ENCODE results near the gene CUL3.
"Not testable (repeated sequence)": the region's sequence is repeated elsewhere in the genome, so short reads cannot be mapped to it uniquely, and the experiment has no call there.

CUL3 gene

GRCh38 chr2:224612578-224612977 lies 27.4 kb upstream of the CUL3 start:
- H3K23ac ChIP-seq (ENCODE audit: low read length): no peak overlapping the region
- no peaks in the 10 kb centered on the region for H3K79me2 ChIP-seq (ENCODE audit: control insufficient read depth, insufficient read depth, low read length)
- H3K4ac ChIP-seq (ENCODE audit: low read depth, low read length): no peak overlapping the region
- H3K79me1 ChIP-seq (ENCODE audit: low read length): no peaks in the 10 kb centered on the region
- H3K4me3 ChIP-seq (ENCODE audit: low read length): no peak overlapping the region
- no peak overlapping the region for H4K8ac ChIP-seq (ENCODE audit: low read depth, low read length)
- H3K18ac ChIP-seq (ENCODE audit: low read length): no peak overlapping the region
- H3K27ac ChIP-seq (ENCODE audit: low read depth, low read length): no peak overlapping the region
- no peaks in the 10 kb centered on the region for H3K4me1 ChIP-seq (ENCODE audit: control insufficient read depth, low read depth, low read length)
- H3K9ac ChIP-seq (ENCODE audit: low read length): no peak overlapping the region
- no peak overlapping the region for H4K5ac ChIP-seq (ENCODE audit: low read length)
- H2BK15ac ChIP-seq (replicated peaks; ENCODE audit: low read depth): no peak overlapping the region
- DNase-seq: no peak
- H3K4me2 ChIP-seq (ENCODE audit: low read length): no peak overlapping the region
- no peak overlapping the region for H2BK5ac ChIP-seq (ENCODE audit: low read length)
- no peak overlapping the region for H3K56ac ChIP-seq (ENCODE audit: low read length)
- WGBS (ENCODE audit: extremely low coverage, insufficient coverage, low lambda C conversion rate): no CpG with 5 or more reads among the region's 5 CpGs
- H3K36me3 ChIP-seq (ENCODE audit: control insufficient read depth, insufficient read depth, low read length): no peaks in the 10 kb centered on the region
- H2AK5ac ChIP-seq (ENCODE audit: low read length): no peak overlapping the region
- no peak overlapping the region for H2BK120ac ChIP-seq (ENCODE audit: low read depth, low read length)
- H3K27me3 ChIP-seq (ENCODE audit: insufficient read depth, low read length, poor library complexity): no peaks in the 10 kb centered on the region

GRCh38 chr2:224611938-224612337 lies 26.8 kb upstream of the CUL3 start:
- WGBS (ENCODE audit: extremely low coverage, insufficient coverage, low lambda C conversion rate): no CpG with 5 or more reads among the region's 3 CpGs
- Histone ChIP-seq H3K4me1 (ENCODE audit: control insufficient read depth, low read depth, low read length) (no peaks in the 10 kb centered on the region), H3K4me3 (ENCODE audit: low read length) (no peak overlapping the region), H2BK15ac (replicated peaks; ENCODE audit: low read depth) (no peak overlapping the region), H4K8ac (ENCODE audit: low read depth, low read length) (no peak overlapping the region), H2BK120ac (ENCODE audit: low read depth, low read length) (no peak overlapping the region), H3K79me1 (ENCODE audit: low read length) (no peaks in the 10 kb centered on the region), H3K79me2 (ENCODE audit: control insufficient read depth, insufficient read depth, low read length) (no peaks in the 10 kb centered on the region), H3K27me3 (ENCODE audit: insufficient read depth, low read length, poor library complexity) (no peaks in the 10 kb centered on the region), H2AK5ac (ENCODE audit: low read length) (no peak overlapping the region), H3K23ac (ENCODE audit: low read length) (no peak overlapping the region), H4K5ac (ENCODE audit: low read length) (no peak overlapping the region), H2BK5ac (ENCODE audit: low read length) (no peak overlapping the region), H3K27ac (ENCODE audit: low read depth, low read length) (no peak overlapping the region), H3K4me2 (ENCODE audit: low read length) (no peak overlapping the region), H3K18ac (ENCODE audit: low read length) (no peak overlapping the region), H3K4ac (ENCODE audit: low read depth, low read length) (no peak overlapping the region), H3K9ac (ENCODE audit: low read length) (no peak overlapping the region), H3K36me3 (ENCODE audit: control insufficient read depth, insufficient read depth, low read length) (no peaks in the 10 kb centered on the region), H3K56ac (ENCODE audit: low read length) (no peak overlapping the region)
- peak; percentile 53 for DNase-seq

- Histone ChIP-seq H3K36me3 (ENCODE audit: control insufficient read depth, insufficient read depth, low read length) (no peaks in the 10 kb centered on the region), H3K4me2 (ENCODE audit: low read length) (no peak overlapping the region), H3K27me3 (ENCODE audit: insufficient read depth, low read length, poor library complexity) (no peaks in the 10 kb centered on the region), H2BK15ac (replicated peaks; ENCODE audit: low read depth) (no peak overlapping the region), H3K23ac (ENCODE audit: low read length) (no peak overlapping the region), H2BK120ac (ENCODE audit: low read depth, low read length) (no peak overlapping the region), H3K18ac (ENCODE audit: low read length) (no peak overlapping the region), H3K79me2 (ENCODE audit: control insufficient read depth, insufficient read depth, low read length) (no peaks in the 10 kb centered on the region), H3K9ac (ENCODE audit: low read length) (no peak overlapping the region), H4K5ac (ENCODE audit: low read length) (no peak overlapping the region), H3K56ac (ENCODE audit: low read length) (no peak overlapping the region), H3K4me1 (ENCODE audit: control insufficient read depth, low read depth, low read length) (no peaks in the 10 kb centered on the region), H3K4ac (ENCODE audit: low read depth, low read length) (no peak overlapping the region), H4K8ac (ENCODE audit: low read depth, low read length) (no peak overlapping the region), H2BK5ac (ENCODE audit: low read length) (no peak overlapping the region), H3K79me1 (ENCODE audit: low read length) (no peaks in the 10 kb centered on the region), H2AK5ac (ENCODE audit: low read length) (no peak overlapping the region), H3K27ac (ENCODE audit: low read depth, low read length) (no peak overlapping the region), H3K4me3 (ENCODE audit: low read length) (no peak overlapping the region)
- peak; percentile 10 for DNase-seq
- WGBS (ENCODE audit: extremely low coverage, insufficient coverage, low lambda C conversion rate): no CpG with 5 or more reads among the region's 3 CpGs
Measured at GRCh38 chr2:224608104-224608503, 22.9 kb upstream of the CUL3 start.

- not testable (repeated sequence) for H3K79me1 ChIP-seq (ENCODE audit: low read length); H3K23ac ChIP-seq (ENCODE audit: low read length); H3K18ac ChIP-seq (ENCODE audit: low read length); H3K9ac ChIP-seq (ENCODE audit: low read length); H2BK15ac ChIP-seq (replicated peaks; ENCODE audit: low read depth); H3K36me3 ChIP-seq (ENCODE audit: control insufficient read depth, insufficient read depth, low read length); H2BK5ac ChIP-seq (ENCODE audit: low read length); H3K56ac ChIP-seq (ENCODE audit: low read length); H3K79me2 ChIP-seq (ENCODE audit: control insufficient read depth, insufficient read depth, low read length); H3K4me2 ChIP-seq (ENCODE audit: low read length); H2AK5ac ChIP-seq (ENCODE audit: low read length); H3K27ac ChIP-seq (ENCODE audit: low read depth, low read length); H3K4ac ChIP-seq (ENCODE audit: low read depth, low read length); H3K27me3 ChIP-seq (ENCODE audit: insufficient read depth, low read length, poor library complexity); H4K8ac ChIP-seq (ENCODE audit: low read depth, low read length); DNase-seq; H3K4me1 ChIP-seq (ENCODE audit: control insufficient read depth, low read depth, low read length); H2BK120ac ChIP-seq (ENCODE audit: low read depth, low read length); H4K5ac ChIP-seq (ENCODE audit: low read length); H3K4me3 ChIP-seq (ENCODE audit: low read length)
- no CpG with 5 or more reads among the region's 42 CpGs for WGBS (ENCODE audit: extremely low coverage, insufficient coverage, low lambda C conversion rate)
Measured at GRCh38 chr2:224603746-224604500, 18.8 kb upstream of the CUL3 start.

GRCh38 chr2:224602778-224603375 lies 17.7 kb upstream of the CUL3 start:
- not testable (repeated sequence) for H2BK120ac ChIP-seq (ENCODE audit: low read depth, low read length); H2AK5ac ChIP-seq (ENCODE audit: low read length); H3K4me2 ChIP-seq (ENCODE audit: low read length); DNase-seq; H3K56ac ChIP-seq (ENCODE audit: low read length); H3K79me1 ChIP-seq (ENCODE audit: low read length); H3K9ac ChIP-seq (ENCODE audit: low read length); H3K4me1 ChIP-seq (ENCODE audit: control insufficient read depth, low read depth, low read length); H3K27me3 ChIP-seq (ENCODE audit: insufficient read depth, low read length, poor library complexity); H4K8ac ChIP-seq (ENCODE audit: low read depth, low read length); H2BK5ac ChIP-seq (ENCODE audit: low read length); H2BK15ac ChIP-seq (replicated peaks; ENCODE audit: low read depth); H3K23ac ChIP-seq (ENCODE audit: low read length); H3K4ac ChIP-seq (ENCODE audit: low read depth, low read length); H3K27ac ChIP-seq (ENCODE audit: low read depth, low read length); H3K4me3 ChIP-seq (ENCODE audit: low read length); H3K36me3 ChIP-seq (ENCODE audit: control insufficient read depth, insufficient read depth, low read length); H3K18ac ChIP-seq (ENCODE audit: low read length); H3K79me2 ChIP-seq (ENCODE audit: control insufficient read depth, insufficient read depth, low read length); H4K5ac ChIP-seq (ENCODE audit: low read length)
- WGBS (ENCODE audit: extremely low coverage, insufficient coverage, low lambda C conversion rate): no CpG with 5 or more reads among the region's 17 CpGs

GRCh38 chr2:224601923-224602322 lies 16.8 kb upstream of the CUL3 start:
- Histone ChIP-seq H4K5ac (ENCODE audit: low read length) (no peak overlapping the region), H3K27ac (ENCODE audit: low read depth, low read length) (no peak overlapping the region), H3K27me3 (ENCODE audit: insufficient read depth, low read length, poor library complexity) (no peaks in the 10 kb centered on the region), H3K9ac (ENCODE audit: low read length) (no peak overlapping the region), H3K18ac (ENCODE audit: low read length) (no peak overlapping the region), H3K36me3 (ENCODE audit: control insufficient read depth, insufficient read depth, low read length) (no peaks in the 10 kb centered on the region), H3K56ac (ENCODE audit: low read length) (no peak overlapping the region), H3K4ac (ENCODE audit: low read depth, low read length) (no peak overlapping the region), H3K23ac (ENCODE audit: low read length) (no peak overlapping the region), H2BK15ac (replicated peaks; ENCODE audit: low read depth) (no peak overlapping the region), H4K8ac (ENCODE audit: low read depth, low read length) (no peak overlapping the region), H3K4me1 (ENCODE audit: control insufficient read depth, low read depth, low read length) (no peaks in the 10 kb centered on the region), H3K79me1 (ENCODE audit: low read length) (no peaks in the 10 kb centered on the region), H3K4me2 (ENCODE audit: low read length) (no peak overlapping the region), H2BK5ac (ENCODE audit: low read length) (no peak overlapping the region), H2AK5ac (ENCODE audit: low read length) (no peak overlapping the region), H3K4me3 (ENCODE audit: low read length) (no peak overlapping the region), H2BK120ac (ENCODE audit: low read depth, low read length) (no peak overlapping the region), H3K79me2 (ENCODE audit: control insufficient read depth, insufficient read depth, low read length) (no peaks in the 10 kb centered on the region)
- no CpG with 5 or more reads among the region's 2 CpGs for WGBS (ENCODE audit: extremely low coverage, insufficient coverage, low lambda C conversion rate)
- no peak for DNase-seq

All from mesendoderm (in vitro differentiated cells).